GM12873 (cell line): ENCODE results near the gene ACP3.

Source experiments
- CTCF ChIP-seq: IDR thresholded peaks from 2 replicates; pipeline ENCODE4 v1.5.1; 2012; ENCODE audit warnings: low read depth, mild to moderate bottlenecking, moderate library complexity, low read length, control low read depth; ENCODE audit not compliant: insufficient read depth; ENCODE audit errors: missing control alignments

ACP3 gene

DNA sequence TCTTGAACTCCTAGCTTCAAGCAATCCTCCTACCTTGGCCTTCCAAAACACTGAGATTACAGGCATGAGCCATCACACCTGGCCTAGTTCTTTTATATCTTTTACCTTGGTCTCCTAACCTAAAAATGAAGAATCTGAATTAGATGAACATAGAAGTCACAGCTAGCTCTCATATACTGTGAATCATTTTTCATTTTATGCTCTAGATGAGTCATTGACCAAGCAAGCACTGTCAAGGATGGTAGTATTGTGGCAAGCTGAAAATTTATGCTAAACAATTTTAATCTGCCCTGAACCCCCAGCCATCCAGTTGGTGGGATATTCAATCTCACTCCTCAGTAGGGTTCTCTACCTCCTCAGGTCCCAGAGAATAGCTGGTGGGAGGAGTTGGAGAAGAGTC is 51.8 kb downstream of the ACP3 start:
- no peak for TF ChIP-seq CTCF

DNA sequence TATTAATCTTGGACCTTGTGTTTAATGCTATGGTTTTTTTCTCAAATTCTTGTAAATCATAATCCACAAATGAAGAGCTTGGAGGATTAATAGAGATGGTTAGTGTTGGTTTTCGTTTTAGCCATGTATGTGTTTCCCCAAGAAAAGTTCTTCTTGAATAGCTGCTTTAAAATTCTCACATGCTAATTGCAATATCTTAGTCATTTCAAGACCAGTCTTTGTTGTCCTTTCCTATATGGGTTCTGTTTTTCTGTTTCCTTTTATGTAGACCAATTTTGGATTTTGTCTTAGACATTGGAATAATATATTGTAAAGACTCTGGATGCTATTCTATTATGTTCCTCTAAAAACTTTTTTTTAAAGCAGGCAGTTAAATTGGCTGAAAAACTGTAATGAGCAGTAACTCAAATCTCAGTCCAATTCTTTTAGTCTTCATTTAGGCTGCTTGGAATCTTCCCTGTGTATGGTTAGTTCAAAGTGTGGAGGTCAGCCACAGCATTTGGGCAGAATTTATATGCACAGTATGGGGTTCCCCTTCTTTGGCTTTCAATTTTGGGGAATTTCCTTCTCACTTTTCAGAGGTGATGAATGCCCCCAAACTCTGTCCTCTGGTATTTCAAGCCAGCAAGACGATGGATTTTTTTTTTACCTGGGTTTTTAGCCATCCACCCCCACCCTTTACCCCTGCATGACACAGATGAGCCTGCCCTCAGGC is 61.0 kb downstream of the ACP3 start:
- no peak for TF ChIP-seq CTCF

- no peak for TF ChIP-seq CTCF
Measured at GRCh38 chr3:132378846-132379245, 61.6 kb downstream of the ACP3 start.

DNA sequence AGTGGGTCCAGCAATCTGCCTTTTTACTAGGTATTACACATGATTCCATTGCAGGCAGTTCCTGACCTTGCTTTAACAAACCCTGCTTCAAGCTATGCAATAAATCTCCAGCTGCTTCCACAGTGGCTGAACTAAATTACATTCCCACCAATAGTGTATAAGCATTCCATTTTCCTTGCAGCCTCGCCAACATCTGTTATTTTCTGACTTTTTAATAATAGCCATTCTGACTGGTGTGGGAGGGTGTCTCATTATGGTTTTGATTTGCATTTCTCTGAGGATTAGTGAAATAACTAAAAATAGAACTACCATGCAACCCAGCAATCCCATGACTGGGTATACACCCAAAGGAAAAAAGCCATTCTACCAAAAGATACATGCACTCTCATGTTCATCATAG is 63.7 kb downstream of the ACP3 start:
- no peak for TF ChIP-seq CTCF

GRCh38 chr3:132381348-132381944 is 64.2 kb downstream of the ACP3 start:
- TF ChIP-seq CTCF, result no peak

DNA sequence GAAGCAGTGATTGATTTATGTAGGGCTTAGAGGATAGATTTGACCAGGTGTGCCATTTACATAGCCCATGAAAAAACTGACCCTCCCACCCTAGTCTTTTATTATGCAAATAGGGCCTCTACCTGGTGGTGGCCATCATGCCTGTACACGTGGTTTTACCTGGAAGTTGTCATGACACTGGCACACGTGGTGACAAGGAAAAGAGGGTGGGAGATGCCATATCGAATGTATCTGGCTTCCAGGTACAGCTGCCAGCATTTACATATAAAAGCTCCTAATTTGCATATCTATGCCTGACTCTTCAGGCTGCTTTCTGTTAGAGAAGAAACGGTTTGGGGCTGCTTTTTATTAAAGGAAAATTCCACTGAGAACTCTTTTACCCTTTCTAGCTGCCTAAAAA is 65.1 kb downstream of the ACP3 start:
- TF ChIP-seq CTCF, result no peak

DNA sequence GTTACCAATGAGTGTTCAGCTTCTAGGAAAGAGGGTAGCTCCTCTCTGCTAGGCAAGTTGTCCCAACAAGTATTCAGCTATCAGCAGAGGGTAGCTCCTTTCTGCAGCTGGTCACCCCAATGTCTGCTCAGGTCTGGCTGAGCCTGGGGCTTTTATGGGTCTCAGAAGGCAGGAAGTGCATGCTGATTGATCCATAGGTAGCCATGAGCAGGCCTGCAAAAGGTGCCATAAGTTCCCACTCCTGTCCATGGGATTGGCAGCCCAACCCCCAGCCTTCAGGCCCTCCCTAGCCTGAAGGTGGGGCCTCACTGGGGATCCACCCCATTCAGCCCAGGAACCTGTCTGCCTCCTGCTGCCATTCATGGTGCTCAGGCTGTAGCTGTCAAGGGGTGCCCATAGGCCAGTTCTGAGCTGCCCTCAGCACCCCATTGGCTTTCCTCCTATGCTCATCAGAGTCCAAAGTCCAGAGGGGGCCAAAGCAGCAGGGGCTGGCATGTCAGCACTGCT is 65.5 kb downstream of the ACP3 start:
- TF ChIP-seq CTCF, result no peak
